Cerebellar nuclear complex (tissue), 1 donor: ENCODE data around the gene ELL.

ENCODE experiments used
- DNase-seq, 2 experiments: peaks; one replicate each; lab custom pipeline; 2025; lab: John Stamatoyannopoulos, UW

Gene ELL

DNA sequence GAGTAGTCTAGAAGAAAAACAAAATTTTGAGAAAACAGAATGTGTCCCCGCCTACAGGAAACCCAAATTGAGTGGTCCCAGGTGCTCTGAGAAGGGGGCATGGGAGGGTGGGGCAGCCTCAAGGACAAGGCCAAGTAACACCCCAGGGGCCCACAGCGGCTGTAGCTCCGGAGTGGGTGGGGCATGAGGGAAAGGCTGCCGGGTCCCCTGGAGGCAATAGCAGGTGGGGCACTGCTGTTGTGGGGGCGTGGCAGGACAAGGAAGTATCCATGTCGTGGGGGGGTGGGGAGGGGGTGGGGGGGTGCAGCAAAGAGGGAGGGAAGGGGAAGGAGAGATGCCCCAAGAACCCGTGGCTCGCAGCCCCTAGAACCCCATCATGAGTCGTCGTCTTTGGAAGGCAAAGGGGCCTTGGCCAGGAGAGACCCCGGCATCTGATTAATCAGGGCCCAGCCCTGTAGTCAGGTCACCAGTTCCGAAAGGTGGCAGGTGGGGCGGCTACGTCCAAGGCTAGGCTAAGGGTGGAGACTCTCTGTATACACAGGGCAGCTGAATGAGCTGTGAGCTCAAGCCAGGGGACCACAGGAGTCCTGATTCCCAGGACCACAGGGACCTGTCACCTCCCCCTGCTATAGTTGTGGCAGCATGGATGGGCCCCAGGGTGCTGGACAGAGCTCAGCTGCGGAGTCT, 76.5 kb downstream of the ELL start:
- no peak for DNase-seq

DNA sequence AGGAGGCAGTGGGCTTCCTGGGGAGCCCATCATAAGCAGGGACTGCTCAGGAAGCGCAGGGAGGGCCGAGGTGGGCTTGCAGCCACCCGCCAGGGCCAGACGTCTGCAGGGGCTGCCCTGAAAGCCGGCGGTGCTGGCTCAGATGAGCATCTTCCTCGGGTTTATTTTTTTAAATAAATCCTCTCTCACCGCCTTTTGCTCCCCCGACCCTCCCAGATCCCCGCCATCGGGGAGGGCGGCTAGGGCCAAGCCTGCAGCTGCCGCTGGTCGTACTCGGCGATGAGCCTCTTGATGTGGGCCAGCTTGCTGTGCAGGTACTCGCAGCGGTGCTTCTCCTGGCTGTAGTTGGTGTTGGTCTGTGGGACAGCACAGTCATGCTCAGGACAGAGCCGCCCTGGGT, 77.4 kb downstream of the ELL start:
- no peak for DNase-seq

DNA sequence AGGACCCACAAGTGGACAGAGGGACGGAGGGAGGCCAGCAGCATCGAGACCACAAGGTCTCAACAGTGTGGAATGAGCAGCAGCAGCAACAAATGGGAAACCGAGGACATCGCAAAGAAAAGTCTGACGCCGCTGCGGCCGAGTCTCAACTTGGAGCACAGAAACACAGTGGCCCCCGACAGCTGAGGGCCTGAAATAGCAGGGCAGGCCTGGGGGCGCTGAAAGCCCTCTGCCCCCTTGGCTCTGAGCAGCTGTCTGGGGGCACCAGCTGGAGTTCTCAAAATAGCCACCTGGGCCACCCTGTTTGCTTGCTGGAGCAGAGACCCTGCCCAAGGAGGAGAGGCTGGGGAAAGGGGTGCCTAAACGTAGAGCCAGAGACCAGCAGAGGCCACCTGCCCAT, 78.0 kb downstream of the ELL start:
- no peak for DNase-seq

DNA sequence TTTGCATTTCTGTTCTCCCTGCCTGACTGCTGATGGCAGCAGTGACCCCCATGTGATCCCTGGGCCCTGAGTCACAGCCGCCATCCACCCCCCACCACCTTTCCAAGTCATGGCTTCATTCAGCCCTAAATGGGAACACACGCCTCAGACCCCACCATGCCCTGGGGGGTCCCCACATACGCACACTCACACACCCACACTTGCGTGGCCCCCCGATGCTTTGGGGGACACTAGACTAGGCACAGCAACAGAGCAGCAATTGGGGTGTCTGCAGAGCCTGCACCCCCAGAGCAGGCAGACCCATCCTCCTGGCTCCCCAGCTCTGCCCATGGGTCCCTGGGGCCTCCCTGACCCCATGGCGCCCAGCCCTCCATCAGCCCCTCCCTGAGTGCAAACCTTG, 78.5 kb downstream of the ELL start:
- no peak for DNase-seq

DNA sequence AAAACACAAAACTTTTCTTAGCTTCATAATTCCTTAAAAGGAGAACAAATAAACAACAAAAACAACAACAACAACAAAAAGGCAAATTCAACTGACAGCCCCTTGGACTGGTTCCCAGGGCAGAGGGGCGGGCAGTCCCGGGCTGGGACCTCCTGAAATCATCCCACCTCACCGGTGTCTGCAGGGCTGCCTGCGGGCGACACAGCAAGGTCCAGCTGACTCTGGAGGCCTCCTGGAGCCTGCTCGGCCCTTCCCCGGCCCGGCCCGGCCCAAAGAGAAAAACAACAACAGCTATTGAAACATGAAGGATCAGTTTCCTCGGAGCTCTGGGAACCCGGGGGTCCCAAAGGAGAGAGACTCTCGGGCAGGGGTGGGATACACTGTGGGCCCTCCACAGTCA, 78.9 kb downstream of the ELL start:
- no peak for DNase-seq

DNA sequence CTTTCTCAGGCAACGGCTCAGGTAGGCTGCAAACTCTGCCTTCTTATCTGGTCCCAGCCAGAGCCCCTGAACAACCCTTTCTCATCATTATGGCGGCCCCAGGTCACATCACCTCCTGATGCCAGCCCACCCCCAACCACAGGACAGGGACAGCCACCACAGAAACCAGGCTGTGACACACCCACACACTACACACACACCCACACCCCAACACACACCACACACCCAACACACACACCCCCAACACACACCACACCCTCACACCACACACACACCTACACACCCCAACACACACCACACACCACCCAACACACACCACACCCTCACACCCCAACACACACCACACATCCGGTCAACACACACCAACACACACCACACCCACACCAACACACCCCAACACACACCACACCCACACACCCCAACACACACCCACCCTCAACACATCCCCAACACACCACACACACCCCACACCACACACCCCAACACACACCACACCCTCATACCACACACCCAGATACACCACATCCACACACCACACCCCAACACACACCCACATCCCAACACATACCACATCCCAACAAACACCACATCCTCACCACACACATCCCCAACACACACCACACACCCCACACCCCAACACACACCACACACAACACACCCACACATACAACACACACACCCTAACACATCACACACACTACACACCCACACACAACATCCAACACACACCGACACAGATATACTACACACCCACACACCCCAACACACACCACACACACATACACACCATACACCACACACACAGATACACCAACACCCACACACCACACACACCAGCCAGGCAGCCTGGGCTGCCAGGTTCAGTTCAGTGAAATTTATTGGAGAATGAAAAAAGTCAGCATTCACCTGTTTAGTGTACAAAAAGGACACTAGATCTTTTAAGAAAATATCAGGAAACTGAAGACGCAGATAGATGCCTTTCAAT, 79.8 kb downstream of the ELL start:
- DNase-seq, result no peak

DNA sequence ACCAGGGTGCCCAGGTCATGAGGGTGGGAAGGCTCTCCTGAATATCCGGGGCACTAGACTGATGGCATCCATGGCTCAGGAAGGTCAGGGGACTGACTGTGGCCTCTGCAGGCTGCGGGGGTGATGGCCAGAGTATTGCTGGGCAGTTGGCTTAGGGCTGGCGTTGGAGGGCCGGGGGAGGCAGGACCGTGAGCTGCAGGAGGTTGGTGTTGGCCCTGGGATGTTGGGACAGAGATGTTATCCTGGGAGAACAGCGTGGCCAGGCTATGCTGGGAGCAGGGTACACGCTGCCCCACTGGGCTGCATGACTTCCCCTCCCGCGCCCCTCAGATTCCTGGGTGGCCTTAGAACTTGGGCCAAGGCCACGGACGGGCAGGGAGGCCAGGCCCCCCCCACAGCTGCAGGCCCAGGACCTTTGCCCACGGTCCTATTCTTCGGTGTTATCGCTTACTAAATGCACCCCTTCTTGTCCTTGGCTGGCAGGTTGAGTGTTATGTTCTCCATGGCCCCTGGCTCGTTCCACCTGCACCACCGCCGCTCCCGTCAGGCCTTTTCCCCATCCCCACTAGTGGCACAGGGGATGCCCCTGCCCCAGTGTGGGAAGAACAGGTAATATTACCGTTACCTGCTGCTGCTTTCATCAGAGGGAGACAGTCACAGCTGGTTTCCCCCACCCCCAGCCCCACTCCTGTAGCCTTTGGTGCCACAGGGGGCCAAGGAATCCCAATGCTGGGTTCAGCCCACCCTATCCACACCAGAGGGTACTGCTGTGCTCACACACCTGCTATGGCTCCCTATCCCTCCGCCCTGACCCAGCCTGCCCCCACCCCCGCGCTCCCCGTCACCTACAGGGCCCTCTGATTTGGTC, 80.7 kb downstream of the ELL start:
- DNase-seq, result no peak

DNA sequence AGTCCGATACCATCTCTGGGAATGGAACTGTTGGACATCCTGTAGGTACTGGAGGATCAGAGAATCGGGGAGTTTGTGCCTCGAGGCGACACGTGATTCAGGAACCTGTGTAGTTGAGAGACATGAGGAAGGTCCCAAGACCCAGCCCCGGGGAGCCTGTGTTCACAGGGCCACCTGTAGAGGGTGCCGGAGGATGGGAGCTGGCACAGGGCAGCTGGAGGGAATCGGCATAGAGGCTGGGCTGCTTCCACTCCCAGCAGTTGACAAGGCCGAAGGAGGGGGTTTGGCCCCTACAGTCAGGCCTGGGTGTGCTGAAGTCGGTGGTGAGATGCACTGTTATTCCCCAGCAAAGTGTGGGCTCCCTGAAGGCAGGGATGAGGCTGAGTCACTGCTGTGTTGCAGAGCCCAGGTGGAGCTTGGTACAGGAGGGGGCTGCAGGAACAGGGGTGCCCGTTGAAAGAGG, 81.4 kb downstream of the ELL start:
- DNase-seq, result no peak

DNA sequence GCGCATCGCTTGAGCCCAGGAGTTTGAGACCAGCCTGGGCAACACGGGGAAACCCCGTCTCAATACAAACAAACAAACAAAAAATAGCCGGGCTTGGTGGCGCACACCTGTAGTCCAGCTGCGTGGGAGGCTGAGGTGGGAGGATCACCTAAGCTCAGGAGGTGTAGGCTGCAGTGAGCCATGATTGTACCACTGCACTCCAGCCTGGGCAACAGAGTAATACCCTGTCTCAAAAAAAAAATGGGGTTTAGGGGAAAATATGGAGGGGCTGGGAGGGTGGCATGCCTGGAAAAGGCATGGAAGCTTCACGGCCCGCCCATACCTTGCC, 82.0 kb downstream of the ELL start:
- no peak for DNase-seq

DNA sequence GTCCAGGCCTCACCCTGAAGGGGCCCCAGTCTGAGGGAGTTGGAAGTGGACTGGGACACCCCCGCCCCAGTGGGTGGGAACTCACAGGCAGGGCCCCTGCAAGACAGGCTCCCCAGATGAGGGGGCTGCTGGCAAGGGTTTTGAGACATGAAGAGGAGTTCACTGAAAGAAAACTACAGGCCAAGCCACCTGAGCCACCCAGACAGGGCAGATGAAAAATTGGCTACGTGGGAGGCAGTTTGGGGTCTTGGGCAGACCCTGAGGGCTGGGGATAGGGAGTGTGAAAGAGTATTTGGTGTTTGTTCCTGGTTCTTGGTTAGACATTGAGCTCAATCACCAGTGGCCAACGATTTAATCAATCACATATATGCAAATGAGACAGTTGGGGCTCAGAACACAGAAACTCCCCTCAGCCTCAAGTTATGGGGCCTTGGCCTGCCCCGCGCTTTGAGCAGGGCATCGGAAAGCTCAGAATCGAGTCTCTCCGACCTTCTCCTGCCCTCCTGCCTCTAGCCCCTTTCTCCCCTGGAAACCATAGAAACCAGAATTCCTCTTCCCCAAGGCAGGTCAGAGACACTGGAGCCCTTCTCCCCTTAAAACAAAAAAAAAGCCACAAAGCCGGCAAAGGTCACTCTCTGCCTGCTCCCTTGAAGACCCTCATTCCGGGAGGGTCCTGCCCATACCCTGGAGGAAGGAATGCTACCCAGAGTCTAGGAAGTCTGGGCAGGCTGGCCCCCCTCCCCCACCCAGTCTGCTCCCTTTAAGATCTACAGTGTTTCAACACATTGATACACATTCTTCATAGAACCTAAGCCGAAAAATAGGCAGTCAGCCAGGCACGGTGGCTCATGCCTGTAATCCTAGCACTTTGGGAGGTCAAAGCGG, 82.6 kb downstream of the ELL start:
- DNase-seq, result no peak

DNA sequence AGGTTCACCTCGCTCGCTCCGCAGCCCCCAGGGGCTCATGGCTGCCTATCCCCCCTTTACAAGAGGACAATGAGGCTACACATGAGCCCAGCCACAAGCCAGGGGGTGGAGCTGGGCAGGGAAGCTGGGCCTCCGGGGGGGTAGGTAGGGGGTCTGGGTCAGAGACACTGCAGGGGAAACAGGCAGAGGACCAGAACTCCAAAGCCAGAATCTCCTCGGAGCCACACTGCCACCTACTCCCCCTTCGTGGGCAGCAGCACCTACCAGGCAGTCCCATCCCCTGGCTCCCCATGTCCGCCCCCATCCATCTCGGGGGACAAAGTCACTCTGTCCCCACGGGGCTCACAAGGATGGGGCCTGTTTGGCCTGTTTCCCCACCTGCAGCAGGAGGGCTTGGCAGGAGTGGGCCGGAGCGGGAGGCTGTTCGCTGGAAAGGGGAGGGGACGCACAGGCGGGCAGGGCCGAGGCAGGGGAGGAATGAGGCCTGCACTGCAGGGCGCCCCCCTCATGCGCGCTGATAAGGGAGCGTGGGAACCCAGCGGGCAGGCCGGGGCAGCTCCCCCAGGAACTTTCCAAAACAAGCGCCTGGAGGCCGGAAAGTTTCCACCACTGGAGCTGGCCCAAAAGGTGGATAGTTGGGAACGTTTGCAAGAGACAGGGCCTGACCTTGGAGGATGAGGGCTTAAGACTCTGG, 83.4 kb downstream of the ELL start:
- DNase-seq, result no peak

DNA sequence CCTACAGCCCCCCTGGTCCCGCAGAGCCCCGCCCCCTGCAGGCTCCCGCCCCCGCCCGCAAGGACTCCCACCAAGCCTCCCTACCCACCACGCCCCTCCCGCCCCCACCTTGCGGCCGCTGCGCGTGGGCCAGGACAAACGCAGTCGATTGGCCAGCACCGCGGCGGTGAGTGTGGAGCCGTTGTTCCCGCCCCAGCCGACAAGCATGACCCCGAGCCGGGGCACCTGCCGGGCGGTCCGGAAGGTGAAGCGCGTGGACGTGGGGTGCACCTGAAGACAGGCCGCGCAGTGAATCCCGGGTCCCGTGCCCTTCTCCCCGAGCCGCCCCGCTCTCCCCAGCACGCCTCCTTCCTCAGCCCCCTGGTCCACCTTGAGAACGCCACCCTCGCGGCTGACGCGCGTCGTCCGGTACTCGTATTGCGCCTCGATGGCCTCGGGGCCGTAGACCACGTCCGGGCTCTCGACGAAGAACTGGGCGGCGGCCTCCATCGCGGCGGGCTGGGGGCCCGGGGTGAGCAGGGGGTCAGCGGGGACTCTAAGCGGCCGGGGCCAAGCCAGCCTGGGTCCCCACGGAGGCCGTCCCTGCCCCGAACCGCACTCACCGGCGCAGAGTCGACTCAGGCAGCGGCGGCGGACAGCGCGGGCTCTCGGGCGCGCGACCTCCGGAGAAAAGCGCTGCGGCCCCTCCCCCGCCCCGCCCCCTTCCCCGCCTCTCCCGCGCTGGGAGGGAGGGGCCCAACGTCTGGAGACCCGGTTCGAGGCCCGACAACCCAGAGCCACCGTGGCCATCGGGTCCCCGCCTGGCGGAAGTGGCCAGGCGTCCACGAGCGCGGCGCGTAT, 84.2 kb downstream of the ELL start, which contains the start of gene ISYNA1:
Gene ISYNA1 (minus strand): TSS at position 643 of the 840 bp plus-strand sequence. CDS start 154 bp downstream, at position 489.
- no peak for DNase-seq

DNA sequence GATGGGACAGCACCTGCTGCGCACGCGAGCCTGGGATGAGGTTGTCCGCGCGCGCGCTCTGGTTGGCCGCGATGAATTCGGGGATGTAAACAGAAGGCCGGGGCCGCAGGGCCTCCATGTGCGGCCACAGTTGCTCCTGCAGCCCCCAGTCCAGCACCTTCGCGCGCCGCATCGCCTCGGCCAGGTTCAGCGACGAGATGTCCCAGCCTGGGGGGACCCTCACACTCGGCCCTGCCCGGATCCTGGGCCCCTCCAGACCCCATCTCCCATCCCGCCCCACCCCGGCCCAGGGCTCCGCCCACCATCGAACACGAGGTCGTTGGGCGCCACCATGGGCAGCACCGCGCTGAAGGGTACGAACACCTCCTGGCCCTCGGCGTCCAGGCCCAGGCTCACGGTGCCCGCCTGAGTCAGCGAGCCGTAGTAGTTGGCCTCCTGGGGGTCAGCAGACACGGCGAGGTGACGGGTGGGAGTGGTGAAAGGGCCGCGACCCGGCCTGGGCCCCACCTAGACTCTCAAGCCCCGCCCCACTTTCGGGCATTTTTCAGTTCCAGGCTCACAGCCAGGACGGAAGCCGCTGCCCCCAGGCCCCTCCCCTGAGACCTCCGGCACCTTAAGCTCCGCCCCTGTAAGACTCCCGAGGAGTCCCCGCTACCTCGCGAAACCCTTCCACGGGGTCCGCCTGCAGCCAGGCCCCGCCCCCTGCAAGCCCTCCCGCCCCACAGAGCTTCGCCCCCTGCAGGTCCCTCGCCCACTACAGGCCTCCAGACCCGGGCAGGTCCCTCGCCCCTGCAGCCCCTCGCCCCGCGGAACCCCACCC, 85.0 kb downstream of the ELL start:
- no peak for DNase-seq

DNA sequence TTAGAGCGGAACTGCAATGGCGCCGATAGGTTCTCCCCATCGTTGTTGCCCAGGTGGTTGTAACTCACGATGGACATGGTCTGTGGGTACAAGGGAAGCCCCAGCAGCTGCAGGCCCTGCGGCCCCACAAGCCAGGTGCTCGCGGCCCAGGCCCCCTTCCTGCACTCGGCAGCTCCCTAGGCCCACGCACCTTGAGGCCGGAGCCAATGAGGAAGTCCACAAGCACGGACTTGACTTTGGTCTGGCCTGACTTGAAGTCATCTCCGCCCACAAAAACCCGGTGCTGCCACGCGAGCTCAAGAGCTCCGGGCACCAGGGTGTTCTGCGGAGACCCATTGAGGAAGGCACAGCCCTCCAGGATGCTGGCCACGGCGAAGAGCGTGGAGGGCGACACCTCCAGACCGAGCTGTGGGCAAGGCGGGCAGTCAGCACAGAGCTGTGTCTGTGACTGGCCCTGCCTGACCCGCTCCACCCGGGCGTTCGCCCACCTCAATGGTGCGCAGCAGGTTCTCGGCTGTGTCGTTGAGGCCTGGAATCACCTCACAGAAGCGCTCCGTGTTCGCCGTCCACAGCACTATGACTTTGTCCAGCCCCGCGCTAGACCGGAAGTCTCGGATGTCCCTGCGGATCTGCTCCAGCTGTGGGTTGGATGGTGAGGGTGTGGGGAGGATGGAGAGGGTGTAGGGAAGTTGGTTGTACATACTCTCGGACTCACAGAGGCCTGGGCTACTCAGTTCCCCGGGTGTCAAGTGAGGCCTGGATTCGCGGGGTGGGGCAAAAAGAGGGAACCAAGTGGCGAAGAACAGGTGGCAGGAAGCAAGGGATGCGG, 85.8 kb downstream of the ELL start:
- DNase-seq, result no peak

DNA sequence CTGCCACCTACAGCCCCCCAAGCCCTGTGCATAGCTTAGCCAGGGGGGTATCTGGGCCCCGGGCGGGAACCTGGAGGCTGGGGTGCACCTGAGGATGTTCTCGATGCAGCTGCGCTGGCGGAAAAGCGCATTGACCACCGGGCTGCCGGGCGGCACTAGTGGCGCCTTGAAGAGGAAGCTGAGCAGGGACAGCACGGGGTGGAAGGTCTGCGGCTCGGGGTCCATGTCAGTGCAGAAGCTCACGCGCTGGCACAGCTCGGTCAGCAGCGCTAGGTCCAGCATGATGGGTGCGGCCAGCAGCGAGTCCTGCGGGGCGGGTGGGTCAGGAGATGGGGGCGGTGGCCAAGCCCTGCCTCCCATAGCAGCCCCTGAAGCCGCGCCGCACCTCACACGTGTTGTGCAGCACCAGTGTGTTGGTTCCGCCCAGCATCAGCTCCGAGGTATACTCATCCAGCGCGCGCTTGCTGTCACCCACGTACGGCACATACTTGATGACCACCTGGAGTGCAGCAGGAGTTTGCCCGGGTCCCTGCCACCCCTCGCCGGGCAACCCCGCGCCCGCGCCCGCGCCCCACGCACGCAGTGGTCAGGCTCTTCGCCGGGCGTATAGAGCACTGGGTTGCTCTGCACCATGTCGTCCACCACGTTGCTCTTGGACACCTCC, 86.6 kb downstream of the ELL start:
- DNase-seq, result no peak

DNA sequence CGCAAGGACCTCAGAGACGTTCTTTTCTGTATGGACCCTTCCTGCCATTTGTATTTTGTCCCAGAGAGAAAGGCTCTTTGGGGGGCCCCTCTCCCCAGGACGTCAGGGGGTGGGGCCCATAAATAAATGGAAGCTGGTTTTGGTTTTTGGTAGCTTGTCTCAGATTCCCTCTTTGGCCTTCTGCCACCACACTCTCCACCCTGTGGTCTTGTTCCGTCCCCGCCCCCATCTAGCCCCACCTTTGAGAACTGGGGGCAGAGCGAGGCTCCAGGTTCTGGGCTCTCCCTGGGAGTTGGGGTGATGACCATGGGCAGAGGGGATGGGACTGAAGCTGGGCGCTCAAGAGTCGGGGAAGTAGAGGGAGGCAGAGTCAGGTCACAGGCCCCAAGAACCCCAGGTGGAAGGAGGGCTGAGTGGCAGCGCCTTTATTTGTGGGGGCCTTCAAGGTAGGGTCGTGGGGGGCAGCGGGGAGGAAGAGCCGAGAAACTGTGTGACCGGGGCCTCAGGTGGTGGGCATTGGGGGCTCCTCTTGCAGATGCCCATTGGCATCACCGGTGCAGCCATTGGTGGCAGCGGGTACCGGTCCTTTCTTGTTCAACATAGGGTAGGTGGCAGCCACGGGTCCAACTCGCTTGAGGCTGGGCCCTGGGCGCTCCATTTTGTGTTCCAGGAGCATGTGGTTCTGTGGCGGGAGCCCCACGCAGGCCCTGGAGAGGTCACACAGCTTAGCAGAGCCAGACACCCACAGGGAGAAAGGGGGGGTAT, 87.3 kb downstream of the ELL start:
- DNase-seq, result no peak
